Heart right ventricle (tissue), 16 donors: ENCODE results near the gene TRAK1. TPM values are rescaled to one million over a fixed set of nuclear protein-coding genes. Genes with fewer than 3 reads are reported as not detected.
"Not testable (repeated sequence)": the region's sequence is repeated elsewhere in the genome, so short reads cannot be mapped to it uniquely, and the experiment has no call there.

Experiments
- ATAC-seq, 8 donors: fragments of 200-7000 bp; cut with Tn5 transposase; one replicate each; pipeline ENCODE4 v1.9.1; 2020; ENCODE audit warnings: mild to moderate bottlenecking in 8 of 8, moderate library complexity in 8 of 8, moderate number of reproducible peaks in 1 of 8
- DNase-seq, 2 donors: peaks; one replicate each; pipeline ENCODE4 v3.0.0-alpha.2; 2020
- H3K27ac ChIP-seq, 10 donors: fragments of 200-600 bp; sonication (generic) in 2 of 10; one replicate each; pipeline versions ENCODE4 v1.5.0 to v1.8.0; 2020 to 2022; ENCODE audit warnings: mild to moderate bottlenecking in 3 of 10
- H3K27me3 ChIP-seq, 7 donors: fragments of 200-600 bp; one replicate each; pipeline ENCODE4 v1.8.0; 2021 to 2022; ENCODE audit warnings: mild to moderate bottlenecking in 2 of 7
- H3K36me3 ChIP-seq, 9 donors: fragments of 200-600 bp; sonication (generic) in 1 of 9; one replicate each; pipeline versions ENCODE4 v1.5.0 to v1.8.0; 2020 to 2022; ENCODE audit warnings: mild to moderate bottlenecking in 2 of 9
- H3K4me1 ChIP-seq, 9 donors: fragments of 200-600 bp; sonication (generic) in 1 of 9; one replicate each; pipeline versions ENCODE4 v1.5.0 to v1.8.0; 2020 to 2022; ENCODE audit warnings: mild to moderate bottlenecking in 4 of 9
- H3K4me3 ChIP-seq, 10 donors: fragments of 200-600 bp; sonication (generic) in 2 of 10; one replicate each; pipeline versions ENCODE4 v1.5.0 to v1.8.0; 2020 to 2022; ENCODE audit warnings: mild to moderate bottlenecking in 7 of 10, moderate library complexity in 2 of 10
- H3K9me3 ChIP-seq, 11 donors: fragments of 200-600 bp in 10 of 11; sonication (generic) in 2 of 11; one replicate each; pipeline versions ENCODE4 v1.5.0 to v1.8.0; 2013 to 2022; ENCODE audit warnings: mild to moderate bottlenecking in 2 of 11, control low read depth in 1 of 11, moderate library complexity in 1 of 11
- WGBS, 2 donors: extraction: QIAGEN DNeasy Blood & Tissue Kit; methylation state at CpG; one replicate each; pipeline ENCODE4 v1.1.7; 2013; ENCODE audit warnings: inconsistent platforms in 1 of 2; 5-methylcytosine and 5-hydroxymethylcytosine counted together
- intact Hi-C, 10 donors: fragments of 100-400 bp; cut with DNase I; formaldehyde crosslinking; loops; one replicate each; pipeline versions ENCODE4 v1.11.1 to v1.14.2; 2022
- polyA plus RNA-seq, 2 donors: library from polyadenylated mRNA; stranded (reverse); fragments of 200-250 nt; gene quantifications; one replicate each; pipeline ENCODE4 v1.2.3, GENCODE V29; 2013
- total RNA-seq, 10 donors: library from RNA; stranded (reverse); fragmentation: NEBNext Ultra II Directional in 3 of 10; extraction: Animal tissue kit (Norgen Biotek cat#: 25700) in 3 of 10; gene quantifications; one replicate each; pipeline versions ENCODE4 v1.2.1 to v1.2.4, GENCODE V29; 2021 to 2023
- TF ChIP-seq, protein P1 (sequence below), 9 donors: fragments of 200-600 bp; sonication (generic) in 2 of 9; IDR thresholded peaks; one replicate each; pipeline versions ENCODE4 v1.5.0 to v1.8.0; 2021 to 2022; ENCODE audit warnings: antibody characterized with exemption in 9 of 9, mild to moderate bottlenecking in 5 of 9, moderate library complexity in 1 of 9
- donor health status: Arrhythmogenic right ventricular cardiomyopathy.
- donor health status: ischemic (EF 13 %, LVEDD 7.1; RV severe dilation, severe dysfunction).
- donor health status: healthy with polysubstance abuse.
- donor health status: DM: no; HTN: yes; CAD: no.
- donor health status: DM: no; HTN: no; CAD: no.
- donor health status: ischemic (EF 25% LVEDD 6.9; RV normal size, moderate dysfunction).
- donor health status: ischemic (EF 25% LVEDD 5.7; RV mildly dilated, moderate dysfunction).
- donor health status: healthy.
- donor health status: DM: yes; HTN: yes; CAD: no.
- donor health status: Ischemic cardiomyopathy.
- donor health status: ischemic (EF 35%, LVEDD 5.7; RV mildly dilated, moderate dysfunction).
- donor health status: nonischemic (EF 11% LVEDD 7.7; RV severe dilation, severe dysfunction).
- donor health status: DM: yes; HTN: yes; CAD: no.
- donor health status: PGD.
- donor health status: ischemic (EF 29% LVEDD 5.4; RV normal size, mild dysfunction).
- donor health status: nonischemic (EF 23%, LVEDD 6.1; RV moderate dilation, normal function).

TRAK1 gene
- total and polyA plus RNA-seq, 12 donors = 35.5 to 423 (median 303) TPM

DNA sequence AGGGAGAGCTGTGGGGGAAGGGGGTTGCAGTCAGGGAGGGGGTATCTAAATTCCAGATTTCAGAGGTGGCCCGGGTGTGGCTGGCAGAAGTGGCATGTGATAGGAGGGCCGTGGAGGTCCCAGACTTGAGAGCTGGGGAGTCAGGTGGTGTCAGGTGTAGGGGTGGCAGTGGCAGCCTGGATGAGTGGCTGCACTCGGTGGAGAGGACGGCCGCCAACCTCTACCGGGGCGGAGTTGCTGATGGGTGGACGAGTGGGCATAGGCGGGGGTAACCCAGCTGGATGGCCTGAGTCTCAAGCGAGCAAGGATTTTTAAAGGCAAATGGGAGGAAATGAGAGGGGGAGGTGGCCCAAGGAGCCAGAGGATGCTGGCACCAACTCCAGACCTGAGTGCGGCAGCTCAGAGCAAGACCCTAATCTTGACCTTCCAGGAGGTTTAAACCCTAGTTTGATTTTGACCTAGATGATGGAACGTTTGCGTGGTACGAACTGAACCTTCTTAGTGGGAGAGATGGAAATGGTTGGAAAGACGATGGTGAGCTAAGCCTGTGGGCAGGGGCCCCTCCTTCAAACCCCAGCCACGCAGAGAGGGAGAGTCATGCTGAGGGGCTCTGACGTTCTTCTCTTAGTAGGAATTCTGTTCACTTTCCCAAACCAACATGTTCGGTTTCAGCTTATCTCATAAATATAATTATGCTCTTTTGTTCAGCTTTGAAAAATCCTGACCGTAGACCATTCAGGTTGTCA is 8.0 kb downstream of the TRAK1 start:
- DNase-seq (peak; percentile 23 to 24), ATAC-seq (peak in 6 of 8 donors; percentile 6 to 43 (median 17))
- H3K4me3 ChIP-seq = peak overlapping the region in 1 of 10 donors; percentile 5
- WGBS, 2 donors = 43 to 45% methylated on average over 19 of the region's 19 CpGs
- no peaks in the 10 kb centered on the region for H3K9me3 ChIP-seq
- H3K4me1 ChIP-seq = peaks cover 26 to 92% (median 74%) of the 10 kb centered on the region in 9 donors
- peak overlapping the region; percentile 23 to 84 (median 57) for H3K27ac ChIP-seq
- peaks cover 0 to 25% (median 4%) of the 10 kb centered on the region in 9 donors for H3K36me3 ChIP-seq
- H3K27me3 ChIP-seq = no peaks in the 10 kb centered on the region
- intact Hi-C loops = loop anchor here (1.0 to 5.0 kb wide), 14 partner anchors 32 to 205 kb away; partner anchors contain the start of gene ULK4 (in 3 of the 10)
- TF ChIP-seq, protein P1, sequence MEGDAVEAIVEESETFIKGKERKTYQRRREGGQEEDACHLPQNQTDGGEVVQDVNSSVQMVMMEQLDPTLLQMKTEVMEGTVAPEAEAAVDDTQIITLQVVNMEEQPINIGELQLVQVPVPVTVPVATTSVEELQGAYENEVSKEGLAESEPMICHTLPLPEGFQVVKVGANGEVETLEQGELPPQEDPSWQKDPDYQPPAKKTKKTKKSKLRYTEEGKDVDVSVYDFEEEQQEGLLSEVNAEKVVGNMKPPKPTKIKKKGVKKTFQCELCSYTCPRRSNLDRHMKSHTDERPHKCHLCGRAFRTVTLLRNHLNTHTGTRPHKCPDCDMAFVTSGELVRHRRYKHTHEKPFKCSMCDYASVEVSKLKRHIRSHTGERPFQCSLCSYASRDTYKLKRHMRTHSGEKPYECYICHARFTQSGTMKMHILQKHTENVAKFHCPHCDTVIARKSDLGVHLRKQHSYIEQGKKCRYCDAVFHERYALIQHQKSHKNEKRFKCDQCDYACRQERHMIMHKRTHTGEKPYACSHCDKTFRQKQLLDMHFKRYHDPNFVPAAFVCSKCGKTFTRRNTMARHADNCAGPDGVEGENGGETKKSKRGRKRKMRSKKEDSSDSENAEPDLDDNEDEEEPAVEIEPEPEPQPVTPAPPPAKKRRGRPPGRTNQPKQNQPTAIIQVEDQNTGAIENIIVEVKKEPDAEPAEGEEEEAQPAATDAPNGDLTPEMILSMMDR (IDR thresholded peaks at IDR 0.05) = no peak

DNA sequence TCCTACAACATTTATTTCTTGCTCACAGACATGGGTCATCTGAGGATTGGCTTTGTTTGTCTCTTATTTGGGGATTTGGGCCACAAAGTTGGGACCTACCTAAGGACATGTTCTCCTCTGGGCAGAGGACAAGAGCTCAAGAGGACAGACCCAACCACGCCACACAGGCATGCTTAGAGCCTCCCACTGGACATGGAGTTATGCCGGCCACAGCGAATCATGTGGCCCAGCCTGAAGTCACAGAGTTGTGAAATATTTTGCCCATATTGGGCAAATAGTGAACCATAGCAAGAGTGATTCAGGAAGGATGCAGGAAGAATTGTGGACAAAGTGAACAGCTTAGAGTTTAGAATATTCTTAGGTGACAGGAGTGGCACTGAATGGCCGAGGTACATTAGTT is 9.9 kb downstream of the TRAK1 start:
- ATAC-seq (peak; percentile 40 to 80 (median 61)), DNase-seq (peak; percentile 23 to 43)
- Histone ChIP-seq H3K4me3 (no peak overlapping the region), H3K4me1 (peaks cover 26 to 78% (median 68%) of the 10 kb centered on the region in 9 donors), H3K27me3 (no peaks in the 10 kb centered on the region), H3K36me3 (peaks cover 0 to 26% (median 6%) of the 10 kb centered on the region in 9 donors), H3K27ac (peak overlapping the region in 9 of 10 donors; percentile 16 to 81 (median 63)), H3K9me3 (no peaks in the 10 kb centered on the region)
- WGBS, 2 donors = 25 to 36% methylated on average over 4 of the region's 4 CpGs
- intact Hi-C loops = loop anchor here in 7 of 10 donors (2.0 to 5.0 kb wide), 6 partner anchors 86 to 208 kb away; no protein-coding TSS in a partner anchor
- TF ChIP-seq, protein P1 (IDR thresholded peaks at IDR 0.05) = no peak

DNA sequence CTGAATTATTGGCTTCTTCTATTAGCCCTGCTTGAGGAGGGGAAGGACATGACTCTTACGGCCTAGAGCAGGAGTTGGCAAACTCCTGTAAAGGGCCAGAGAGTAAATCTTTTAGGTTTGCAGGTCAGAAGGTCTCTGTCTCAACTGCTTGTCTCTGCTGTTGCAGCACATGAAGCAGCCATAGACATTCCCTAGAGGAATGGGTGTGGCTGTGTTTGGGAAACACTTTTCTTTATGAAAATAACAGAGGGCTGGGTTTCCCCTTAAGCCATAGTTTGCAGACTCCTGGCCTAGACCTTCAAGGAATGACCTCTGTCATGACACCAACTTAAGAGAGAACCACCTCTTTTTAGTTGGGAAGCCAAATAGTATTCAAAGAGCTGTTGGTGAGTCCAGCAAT is 10.3 kb downstream of the TRAK1 start:
- DNase-seq = no peak
- Histone ChIP-seq H3K4me3 (no peak overlapping the region), H3K36me3 (peaks cover 0 to 22% (median 6%) of the 10 kb centered on the region in 9 donors), H3K27ac (peak overlapping the region in 9 of 10 donors; percentile 16 to 81 (median 63)), H3K9me3 (no peaks in the 10 kb centered on the region), H3K4me1 (peaks cover 25 to 74% (median 67%) of the 10 kb centered on the region in 9 donors), H3K27me3 (no peaks in the 10 kb centered on the region)
- TF ChIP-seq, protein P1 (IDR thresholded peaks at IDR 0.05) = no peak
- ATAC-seq = peak in 7 of 8 donors; percentile 15 to 53 (median 35)
- WGBS, 2 donors = 5 to 9% methylated on average over 1 of the region's 1 CpG
- intact Hi-C loops = loop anchor here in 7 of 10 donors (2.0 to 5.0 kb wide), 6 partner anchors 86 to 209 kb away; no protein-coding TSS in a partner anchor

DNA sequence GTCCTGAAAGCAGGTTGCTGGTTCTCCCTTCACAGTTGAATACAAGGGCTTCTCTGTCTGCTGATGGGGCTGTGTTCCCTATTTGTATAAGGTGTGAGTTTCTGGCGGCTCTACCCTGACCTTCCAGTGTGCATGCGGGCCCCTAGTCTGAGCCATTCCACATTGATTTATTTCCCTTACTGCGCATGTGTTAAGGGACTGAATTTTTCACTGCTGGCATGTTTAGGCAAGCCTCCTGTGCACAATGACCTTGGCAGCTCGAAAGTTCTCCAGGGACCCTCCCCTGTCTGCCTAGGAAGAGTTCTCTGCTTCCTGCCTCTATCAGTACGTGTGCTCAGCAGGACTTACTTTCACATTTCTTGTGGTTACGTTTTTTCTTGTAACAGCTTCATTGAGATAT is 11.4 kb downstream of the TRAK1 start:
- H3K4me1 ChIP-seq = peaks cover 21 to 74% (median 62%) of the 10 kb centered on the region in 9 donors
- intact Hi-C loops = loop anchor here in 4 of 10 donors (5.0 kb wide), 3 partner anchors 85 to 205 kb away; no protein-coding TSS in a partner anchor
- TF ChIP-seq, protein P1 (IDR thresholded peaks at IDR 0.05) = no peak
- H3K4me3 ChIP-seq = no peak overlapping the region
- WGBS, 2 donors = 22 to 31% methylated on average over 6 of the region's 6 CpGs
- ATAC-seq (peak in 7 of 8 donors; percentile 6 to 28 (median 23)), DNase-seq (peak in 1 of 2 donors; percentile 27)
- H3K27me3 ChIP-seq = no peaks in the 10 kb centered on the region
- H3K9me3 ChIP-seq = no peaks in the 10 kb centered on the region
- peaks cover 0 to 20% (median 6%) of the 10 kb centered on the region in 9 donors for H3K36me3 ChIP-seq
- H3K27ac ChIP-seq = peak overlapping the region in 8 of 10 donors; percentile 15 to 81 (median 62)

DNA sequence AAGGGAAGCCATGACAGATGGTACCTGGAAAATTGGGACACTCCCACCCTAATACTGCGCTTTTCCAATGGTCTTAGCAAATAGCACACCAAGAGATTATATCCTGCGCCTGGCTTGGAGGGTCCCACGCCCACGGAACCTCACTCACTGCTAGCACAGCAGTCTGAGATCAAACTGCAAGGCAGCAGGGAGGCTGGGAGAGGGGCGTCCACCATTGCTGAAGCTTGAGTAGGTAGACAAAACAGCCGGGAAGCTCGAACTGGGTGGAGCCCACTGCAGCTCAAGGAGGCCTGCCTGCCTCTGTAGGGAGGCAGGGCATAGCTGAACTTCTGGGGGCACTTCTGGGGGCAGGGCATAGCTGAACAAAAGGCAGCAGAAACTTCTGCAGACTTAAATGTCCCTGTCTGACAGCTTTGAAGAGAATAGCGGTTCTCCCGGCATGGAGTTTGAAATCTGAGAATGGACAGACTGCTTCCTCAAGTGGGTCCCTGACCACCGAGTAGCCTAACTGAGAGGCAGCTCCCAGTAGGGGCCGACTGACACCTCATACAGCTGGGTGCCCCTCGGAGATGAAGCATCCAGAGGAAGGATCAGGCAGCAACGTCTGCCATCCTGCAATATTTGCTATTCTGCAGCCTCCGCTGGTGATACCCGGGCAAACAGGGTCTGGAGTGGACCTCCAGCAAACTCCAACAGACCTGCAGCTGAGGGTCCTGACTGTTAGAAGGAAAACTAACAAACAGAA is 12.9 kb downstream of the TRAK1 start:
- Histone ChIP-seq H3K4me1 (peaks cover 10 to 72% (median 51%) of the 10 kb centered on the region in 9 donors), H3K36me3 (peaks cover 0 to 20% (median 6%) of the 10 kb centered on the region in 9 donors), H3K27ac (peak overlapping the region in 1 of 10 donors; percentile 11)
- intact Hi-C loops = loop anchor here in 4 of 10 donors (5.0 kb wide), 3 partner anchors 83 to 207 kb away; no protein-coding TSS in a partner anchor
- ATAC-seq, H3K9me3 ChIP-seq, H3K27me3 ChIP-seq, DNase-seq, H3K4me3 ChIP-seq: not testable (repeated sequence)
- WGBS, 2 donors = 91 to 93% methylated on average over 15 of the region's 15 CpGs

DNA sequence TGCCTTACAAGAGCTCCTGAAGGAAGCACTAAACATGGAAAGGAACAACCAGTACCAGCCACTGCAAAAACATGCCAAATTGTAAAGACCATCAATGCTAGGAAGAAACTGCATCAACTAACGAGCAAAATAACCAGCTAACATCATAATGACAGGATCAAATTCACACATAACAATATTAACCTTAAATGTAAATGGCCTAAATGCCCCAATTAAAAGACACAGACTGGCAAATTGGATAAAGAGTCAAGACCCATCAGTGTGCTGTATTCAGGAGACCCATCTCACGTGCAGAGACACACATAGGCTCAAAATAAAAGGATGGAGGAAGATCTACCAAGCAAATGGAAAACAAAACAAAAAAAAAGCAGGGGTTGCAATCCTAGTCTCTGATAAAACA is 14.8 kb downstream of the TRAK1 start:
- H3K27me3 ChIP-seq, ATAC-seq, H3K9me3 ChIP-seq, intact Hi-C loops, H3K4me3 ChIP-seq, DNase-seq: not testable (repeated sequence)
- peaks cover 4 to 67% (median 35%) of the 10 kb centered on the region in 9 donors for H3K4me1 ChIP-seq
- peaks cover 0 to 20% (median 6%) of the 10 kb centered on the region in 9 donors for H3K36me3 ChIP-seq
- H3K27ac ChIP-seq = peak overlapping the region in 5 of 10 donors; percentile 16 to 85 (median 34)
- 83 to 100% methylated on average over 1 of the region's 2 CpGs for WGBS, 2 donors
